Measurements from ENCODE around the gene ING3.

DNA sequence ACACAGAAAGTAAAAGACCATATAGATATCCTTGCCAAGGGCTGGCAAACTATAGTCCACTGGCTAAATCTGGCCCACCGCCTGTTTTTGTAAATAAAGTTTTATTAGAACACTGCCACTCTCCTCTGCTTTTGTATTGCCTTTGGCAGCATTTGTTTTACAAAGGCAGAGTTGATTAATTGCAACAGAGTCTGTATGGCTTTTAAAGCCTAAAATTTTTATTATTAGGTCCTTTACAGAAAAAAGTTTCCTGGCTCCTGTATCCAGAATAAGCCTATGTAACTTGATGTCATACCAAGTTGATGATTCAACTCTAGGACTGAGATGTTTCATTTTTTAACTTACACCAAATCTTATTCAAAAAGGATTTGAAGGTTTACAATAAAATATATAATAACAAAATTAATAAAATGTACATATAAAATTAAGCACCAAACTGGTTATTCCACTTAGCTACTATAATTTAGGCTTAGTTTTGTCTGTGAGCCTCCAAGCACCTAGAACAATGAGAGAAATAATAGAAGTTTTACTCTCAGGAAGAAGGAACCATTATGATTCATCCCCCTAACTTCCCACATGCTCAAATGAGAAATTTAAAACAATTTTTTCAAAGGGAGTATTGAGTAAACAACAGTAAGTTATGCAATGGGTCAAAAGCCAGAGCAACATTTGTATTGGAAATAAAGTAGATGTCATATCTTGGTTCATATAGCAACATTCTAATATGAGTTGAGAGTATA is 69.8 kb downstream of the ING3 start:
- no peak for TF ChIP-seq EZH2 (IDR thresholded peaks at IDR 0.05; ENCODE audit: borderline replicate concordance, low read depth, low read length, severe bottlenecking)
- TF ChIP-seq CTCF (IDR thresholded peaks at IDR 0.05; ENCODE audit: extremely low read depth in 1 of 2, insufficient read depth in 1 of 2, low read depth in 1 of 2, low read length in 2 of 2), result no peak
- TF ChIP-seq POLR2AphosphoS5 (IDR thresholded peaks at IDR 0.05; ENCODE audit: insufficient read depth, low read depth, low read length), result no peak
- TF ChIP-seq JUN (IDR thresholded peaks at IDR 0.05; ENCODE audit: borderline replicate concordance, insufficient read depth, insufficient read length, low read depth), result peak; percentile 63
- no peak for TF ChIP-seq MAX (IDR thresholded peaks at IDR 0.05; ENCODE audit: insufficient read depth, insufficient read length)
- peak; percentile 73 for TF ChIP-seq FOS (IDR thresholded peaks at IDR 0.05; ENCODE audit: borderline replicate concordance, insufficient read depth, low read length)
- no peak for TF ChIP-seq POLR2A (IDR thresholded peaks at IDR 0.05; ENCODE audit: low read depth, low read length)
- TF ChIP-seq MYC (IDR thresholded peaks at IDR 0.05; ENCODE audit: low read depth, low read length), result no peak
- TF ChIP-seq GATA2 (IDR thresholded peaks at IDR 0.05; ENCODE audit: insufficient read depth, insufficient read length, low read depth, low read length), result no peak
